DMS153 treated with DMSO at 0.1 percent for 48 hours (cell line): Measurements from ENCODE around the gene ADAP1.

Experiments used
- DNase-seq: peaks from one replicate; lab custom pipeline; 2025; ENCODE audit not compliant: unreplicated experiment; lab: John Stamatoyannopoulos, UW

Gene ADAP1

GRCh38 chr7:988963-989529 lies 34.6 kb upstream of the ADAP1 start:
- no peak for DNase-seq

- DNase-seq = no peak
These were observed 34.0 kb upstream of the ADAP1 start for GRCh38 chr7:988426-988911.

- no peak for DNase-seq
These were observed 33.4 kb upstream of the ADAP1 start for GRCh38 chr7:987909-988308.

GRCh38 chr7:986766-987751 lies 32.6 kb upstream of the ADAP1 start:
- DNase-seq = no peak

- DNase-seq = no peak
These were observed 31.6 kb upstream of the ADAP1 start for GRCh38 chr7:985915-986741.

GRCh38 chr7:985127-985416 lies 30.6 kb upstream of the ADAP1 start:
- no peak for DNase-seq

- DNase-seq = no peak
These were observed 30.1 kb upstream of the ADAP1 start for GRCh38 chr7:984361-985126.

- no peak for DNase-seq
These were observed 29.2 kb upstream of the ADAP1 start for GRCh38 chr7:983616-984071.

- no peak for DNase-seq
These were observed 28.6 kb upstream of the ADAP1 start, which contains the start of gene CYP2W1 for GRCh38 chr7:983004-983615. Gene CYP2W1 (plus strand): TSS chr7:983181. CDS start chr7:983212, 31 bp downstream.

- no peak for DNase-seq
These were observed 28.1 kb upstream of the ADAP1 start for GRCh38 chr7:982511-983003.

GRCh38 chr7:981793-982510 lies 27.5 kb upstream of the ADAP1 start:
- peak; percentile 23 for DNase-seq

- no peak for DNase-seq
These were observed 25.5 kb upstream of the ADAP1 start for GRCh38 chr7:979886-980571.

GRCh38 chr7:979151-979550 lies 24.7 kb upstream of the ADAP1 start:
- DNase-seq = no peak

GRCh38 chr7:978416-979091 lies 24.1 kb upstream of the ADAP1 start:
- no peak for DNase-seq

- no peak for DNase-seq
These were observed 23.5 kb upstream of the ADAP1 start for GRCh38 chr7:978049-978346.

GRCh38 chr7:977326-978048 lies 23.0 kb upstream of the ADAP1 start:
- DNase-seq = peak; percentile 43

- DNase-seq = no peak
These were observed 22.4 kb upstream of the ADAP1 start for GRCh38 chr7:976901-977325.
